HG03095 (cell line): ENCODE data around the gene NDUFS7.

Experiments
- ATAC-seq: cut with Tn5 transposase; IDR thresholded peaks from one replicate; pipeline ENCODE4 v1.9.1; 2021; ENCODE audit warnings: moderate library complexity; ENCODE audit not compliant: unreplicated experiment

Gene NDUFS7

GRCh38 chr19:1399745-1400144 is 16.0 kb downstream of the NDUFS7 start:
- ATAC-seq: no peak

DNA sequence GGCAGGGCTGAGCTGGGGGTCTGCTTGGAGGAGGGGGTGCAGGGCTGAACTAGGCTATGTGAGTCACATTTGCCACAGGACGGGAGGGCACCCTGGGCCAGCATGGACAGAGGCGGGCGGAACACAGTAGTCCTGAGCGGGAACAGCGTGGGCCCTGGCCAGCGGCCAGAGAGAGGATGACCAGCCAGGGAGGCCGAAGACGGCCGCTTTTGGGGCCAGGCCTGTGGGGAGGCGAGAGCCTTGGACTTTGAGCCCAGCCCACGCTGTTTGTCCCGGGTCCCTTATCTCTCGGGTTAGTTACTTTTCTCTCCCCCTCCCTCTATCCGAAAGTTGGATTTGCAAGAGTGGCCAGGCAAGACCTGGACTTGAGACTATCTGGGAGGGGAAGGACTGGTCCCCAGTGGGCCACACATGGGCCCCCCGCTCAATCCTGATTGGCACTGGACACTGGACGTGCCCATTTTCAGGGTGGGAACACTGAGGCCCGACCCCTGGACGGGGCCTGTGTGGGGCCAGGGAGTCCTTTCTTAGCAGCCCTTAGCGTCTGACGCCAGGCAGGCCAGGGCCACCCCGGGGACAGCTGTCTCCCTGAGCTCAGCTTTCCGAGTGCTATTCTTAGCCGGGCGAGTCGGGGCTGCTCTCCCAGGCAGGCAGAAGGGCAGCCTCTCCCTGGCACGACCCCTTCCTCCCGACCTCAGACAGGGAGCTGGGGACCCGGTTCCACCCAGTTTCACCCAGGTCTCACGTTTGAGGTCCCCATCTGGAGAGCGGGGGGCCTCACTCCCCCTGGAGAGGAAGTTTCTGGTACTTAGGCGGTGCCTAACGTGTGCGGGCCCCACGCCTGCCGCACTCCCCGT is 16.8 kb downstream of the NDUFS7 start:
- no peak for ATAC-seq

GRCh38 chr19:1401138-1401888 is 17.6 kb downstream of the NDUFS7 start, which contains the start of gene GAMT:
Gene GAMT, minus strand, starts transcription at chr19:1401542. Its CDS starts 66 bp downstream, at chr19:1401476.
- no peak for ATAC-seq

GRCh38 chr19:1401889-1402217 is 18.1 kb downstream of the NDUFS7 start:
- no peak for ATAC-seq

GRCh38 chr19:1402411-1403070 is 18.8 kb downstream of the NDUFS7 start:
- no peak for ATAC-seq

- peak; percentile 56 for ATAC-seq
These were observed 23.2 kb downstream of the NDUFS7 start for GRCh38 chr19:1406774-1407527.

DNA sequence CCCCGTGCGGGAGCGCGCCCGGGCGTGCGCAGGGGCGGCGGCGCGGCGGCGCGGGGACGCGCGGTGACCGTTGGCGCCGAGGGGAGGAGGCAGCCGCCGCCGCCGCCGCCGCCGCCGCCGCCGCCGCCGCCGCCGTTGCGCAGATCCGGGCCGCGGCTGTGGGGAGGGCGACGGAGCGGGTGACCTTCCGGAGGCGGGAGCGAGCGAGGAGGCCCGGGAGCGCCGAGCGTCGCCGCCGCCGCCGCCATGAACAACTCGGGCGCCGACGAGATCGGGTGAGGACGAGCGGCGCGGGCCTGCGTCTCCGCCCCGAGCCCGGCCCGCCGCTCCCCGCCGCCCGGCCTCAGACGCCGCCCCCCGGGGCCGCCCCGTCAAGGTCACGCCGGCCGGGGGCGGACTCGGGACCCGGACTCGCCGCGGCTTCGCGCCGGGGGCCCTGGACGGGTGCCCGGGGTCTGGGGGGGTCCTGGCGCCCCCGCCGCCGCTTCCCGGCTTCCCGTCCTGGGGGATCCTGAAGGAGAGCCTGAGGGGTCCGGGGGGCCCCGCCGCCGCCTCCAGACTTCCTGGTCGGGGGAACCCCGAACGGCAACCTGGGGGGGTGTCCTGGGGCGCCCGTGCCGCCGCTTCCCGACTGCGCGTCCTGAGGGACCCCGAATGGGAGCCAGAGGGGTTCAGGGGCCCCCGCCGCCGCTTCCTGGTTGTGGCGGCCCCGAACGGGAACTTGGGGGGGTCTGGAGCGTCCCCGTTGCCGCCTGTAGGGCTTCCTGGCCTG is 24.0 kb downstream of the NDUFS7 start, which contains the start of gene DAZAP1:
DAZAP1 (plus strand) TSS at position 59 of the 772 bp plus-strand sequence; CDS start at position 247, 188 bp downstream.
- ATAC-seq: peak; percentile 19

DNA sequence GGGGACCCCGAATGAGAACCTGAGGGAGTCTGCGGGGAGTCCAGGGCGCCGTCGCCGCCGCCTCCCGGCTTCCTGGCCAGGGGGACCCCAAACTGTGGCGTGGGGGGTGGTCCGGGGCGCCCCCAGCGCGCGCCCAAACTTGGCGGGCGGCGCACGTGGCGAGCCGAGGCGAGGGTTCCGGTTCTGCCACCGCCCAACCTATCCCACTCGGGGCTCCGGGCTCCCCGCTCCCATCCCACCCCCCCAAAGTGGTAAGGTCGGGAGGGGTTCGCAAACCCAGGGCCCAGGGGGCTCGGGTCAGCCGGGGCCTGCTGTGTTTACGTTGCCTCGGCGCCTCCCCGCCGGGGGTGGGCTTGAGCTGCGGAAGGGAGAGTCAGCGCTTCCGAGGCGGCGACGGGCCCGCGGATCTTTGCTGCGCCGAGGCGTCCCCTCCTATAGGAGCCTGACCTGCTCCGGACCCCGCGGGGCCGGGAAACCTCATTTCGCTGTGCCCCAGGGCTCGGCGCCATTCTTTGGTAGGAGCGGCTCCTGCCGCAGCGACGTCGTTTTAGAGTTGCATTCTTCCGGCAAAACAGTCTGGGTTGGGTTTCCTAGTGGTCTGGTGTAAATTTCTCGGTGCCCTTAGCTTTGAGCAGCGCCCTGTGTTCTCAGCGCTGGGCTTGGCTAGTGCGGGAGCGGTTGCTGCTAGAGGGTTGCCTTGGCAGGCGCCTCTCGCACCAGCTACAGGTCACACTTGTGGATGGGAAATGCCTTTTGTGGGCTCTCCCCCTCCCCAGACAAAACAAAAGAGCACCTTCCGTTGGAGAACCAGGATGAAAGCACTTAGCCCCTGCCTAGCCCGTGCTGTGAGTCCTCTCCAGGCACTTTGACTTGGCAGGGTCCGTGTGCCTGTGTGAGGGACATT is 24.8 kb downstream of the NDUFS7 start:
- no peak for ATAC-seq

- ATAC-seq: no peak
These were observed 25.7 kb downstream of the NDUFS7 start for GRCh38 chr19:1409204-1410005.

DNA sequence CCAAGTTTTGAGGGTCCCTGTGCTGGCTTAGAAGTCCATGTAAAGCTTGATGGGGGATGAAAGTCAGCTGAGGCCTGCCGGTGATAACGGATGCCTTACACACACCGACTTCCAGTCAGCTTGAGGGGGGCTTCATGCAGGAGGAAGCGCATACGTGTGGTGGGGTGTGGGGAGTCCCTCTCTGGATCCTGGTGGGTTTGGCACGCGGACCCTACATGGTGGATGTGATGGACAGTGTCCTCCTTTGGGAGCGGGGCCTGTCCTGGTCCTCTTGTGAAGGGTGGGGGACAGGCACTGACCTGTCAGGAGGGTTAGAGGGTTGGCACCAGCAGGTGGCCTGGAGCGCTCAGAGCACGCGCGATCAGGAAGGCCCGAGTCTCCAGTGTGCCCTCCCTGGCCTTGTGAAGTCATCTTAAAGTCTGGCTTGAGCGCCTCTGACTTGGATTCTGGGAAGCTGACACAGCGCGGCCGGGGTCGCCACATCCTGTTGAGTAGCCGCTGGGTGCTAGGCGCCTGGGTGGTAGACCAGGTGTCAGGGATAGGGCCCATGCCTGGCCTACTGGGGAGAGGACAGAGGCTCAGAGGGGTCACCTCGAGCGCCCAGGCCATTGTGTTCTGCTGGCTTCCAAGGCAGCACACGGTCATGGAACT is 26.6 kb downstream of the NDUFS7 start:
- no peak for ATAC-seq

GRCh38 chr19:1410789-1411188 is 27.1 kb downstream of the NDUFS7 start:
- no peak for ATAC-seq

- no peak for ATAC-seq
These were observed 27.8 kb downstream of the NDUFS7 start for GRCh38 chr19:1411255-1412191.

DNA sequence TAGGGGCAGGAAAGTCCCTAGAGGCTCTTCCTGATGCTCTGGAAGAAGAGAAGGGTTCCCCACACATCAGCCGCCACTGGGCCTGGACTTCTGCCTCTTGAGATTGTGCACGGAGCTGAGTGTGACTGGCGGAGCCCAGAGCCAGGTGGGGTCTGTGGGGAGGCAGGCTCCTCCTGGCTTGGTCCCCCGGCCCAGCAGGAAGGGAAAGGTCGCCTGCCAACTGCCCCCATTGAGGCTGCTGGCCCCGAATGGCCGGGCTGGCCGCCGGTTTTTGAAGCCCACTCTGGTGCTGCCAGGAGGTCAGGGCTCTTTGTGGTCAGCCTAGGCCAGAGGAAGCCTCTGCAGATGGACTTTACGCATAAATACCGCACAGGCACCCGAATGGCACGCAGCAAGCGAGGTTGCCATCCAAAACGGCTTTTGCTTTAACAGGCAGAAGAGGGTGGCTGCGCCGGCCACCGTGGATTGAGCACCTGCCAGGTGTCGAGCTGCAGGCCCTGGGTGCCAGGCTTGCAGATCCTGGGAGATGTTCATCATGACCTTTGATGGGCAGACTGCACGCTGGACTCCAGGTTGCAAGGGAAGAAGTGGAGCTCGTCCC is 28.7 kb downstream of the NDUFS7 start:
- ATAC-seq: no peak

GRCh38 chr19:1412995-1413800 is 29.5 kb downstream of the NDUFS7 start:
- no peak for ATAC-seq
